Fibroblast of skin of scalp (primary cell): ENCODE results near the gene PKHD1.

Experiments
- DNase-seq: peaks from one replicate; pipeline ENCODE4 v3.0.0-alpha.2; 2013

PKHD1 gene

GRCh38 chr6:51843456-51844056 lies 243.9 kb downstream of the PKHD1 start:
- DNase-seq, result no peak

GRCh38 chr6:51842804-51843378 lies 244.5 kb downstream of the PKHD1 start:
- DNase-seq, result no peak

- no peak for DNase-seq
Observed at GRCh38 chr6:51842061-51842803, 245.2 kb downstream of the PKHD1 start.

GRCh38 chr6:51841626-51842025 lies 245.8 kb downstream of the PKHD1 start:
- DNase-seq, result no peak

GRCh38 chr6:51839726-51840374 lies 247.6 kb downstream of the PKHD1 start:
- DNase-seq, result no peak

GRCh38 chr6:51830666-51831065 lies 256.7 kb downstream of the PKHD1 start:
- DNase-seq, result no peak

- no peak for DNase-seq
Observed at GRCh38 chr6:51827580-51827979, 259.8 kb downstream of the PKHD1 start.

- no peak for DNase-seq
Observed at GRCh38 chr6:51824940-51825339, 262.5 kb downstream of the PKHD1 start.

- DNase-seq, result no peak
Observed at GRCh38 chr6:51820555-51820954, 266.9 kb downstream of the PKHD1 start.

GRCh38 chr6:51818520-51819022 lies 268.8 kb downstream of the PKHD1 start:
- DNase-seq, result no peak

- DNase-seq, result no peak
Observed at GRCh38 chr6:51817832-51818231, 269.6 kb downstream of the PKHD1 start.

GRCh38 chr6:51814418-51814817 lies 273.0 kb downstream of the PKHD1 start:
- no peak for DNase-seq

GRCh38 chr6:51813904-51814303 lies 273.5 kb downstream of the PKHD1 start:
- no peak for DNase-seq

- no peak for DNase-seq
Observed at GRCh38 chr6:51812231-51812630, 275.2 kb downstream of the PKHD1 start.

GRCh38 chr6:51805517-51805916 lies 281.9 kb downstream of the PKHD1 start:
- DNase-seq, result no peak

- DNase-seq, result no peak
Observed at GRCh38 chr6:51800603-51801002, 286.8 kb downstream of the PKHD1 start.

- no peak for DNase-seq
Observed at GRCh38 chr6:51793393-51793792, 294.0 kb downstream of the PKHD1 start.

GRCh38 chr6:51792273-51793030 lies 295.0 kb downstream of the PKHD1 start:
- DNase-seq, result no peak

GRCh38 chr6:51790946-51791345 lies 296.5 kb downstream of the PKHD1 start:
- DNase-seq, result no peak

GRCh38 chr6:51788121-51788520 lies 299.3 kb downstream of the PKHD1 start:
- DNase-seq, result no peak

GRCh38 chr6:51778666-51779065 lies 308.7 kb downstream of the PKHD1 start:
- no peak for DNase-seq

GRCh38 chr6:51777618-51778017 lies 309.8 kb downstream of the PKHD1 start:
- DNase-seq, result no peak
